ENCODE measurements around the gene P2RY6. TPM values are rescaled to one million over a fixed set of nuclear protein-coding genes. Genes with fewer than 3 reads are reported as not detected.
A peak's percentile ranks its signal among the peaks of the same experiment; 100 is the strongest.

Gene P2RY6
- total and polyA plus RNA-seq, 2 experiments from 2014 or later = 2.6 to 8.9 TPM

GRCh38 chr11:73316422-73316821 is 44.3 kb downstream of the P2RY6 start:
- H2AFZ ChIP-seq = no peak overlapping the region
- no peak overlapping the region for H3K4me3 ChIP-seq
- DNase-seq (ENCODE audit: low spot score) = no peak
- no peaks in the 10 kb centered on the region for H3K36me3 ChIP-seq (replicated peaks; ENCODE audit: insufficient read depth, low read depth)
- WGBS (ENCODE audit: low lambda C conversion rate, missing lambda C conversion rate) = 81% methylated on average over 1 of the region's 1 CpG
- H3K9me3 ChIP-seq (ENCODE audit: low read depth) = no peaks in the 10 kb centered on the region
- H3K9me2 ChIP-seq (replicated peaks; ENCODE audit: insufficient read depth) = no peaks in the 10 kb centered on the region
- no peak for TF ChIP-seq EZH2 (IDR thresholded peaks at IDR 0.05; ENCODE audit: borderline replicate concordance)
- TF ChIP-seq EZH2phosphoT487 (IDR thresholded peaks at IDR 0.05; ENCODE audit: low read depth, severe bottlenecking, unreplicated experiment) = no peak
- no peak for TF ChIP-seq CTCF (IDR thresholded peaks at IDR 0.05; ENCODE audit: poor library complexity)
- H3K4me1 ChIP-seq (ENCODE audit: insufficient read depth) = peaks cover 63% of the 10 kb centered on the region
- peaks cover 78% of the 10 kb centered on the region for H4K20me1 ChIP-seq (ENCODE audit: insufficient read depth, poor library complexity, severe bottlenecking)
- peaks cover 98% of the 10 kb centered on the region for H3K79me2 ChIP-seq
- peak overlapping the region; percentile 85 for H3K4me2 ChIP-seq
- H3K27ac ChIP-seq = peak overlapping the region; percentile 55
- no peaks in the 10 kb centered on the region for H3K27me3 ChIP-seq

GRCh38 chr11:73317373-73317772 is 45.2 kb downstream of the P2RY6 start:
- no peak for DNase-seq (ENCODE audit: low spot score)
- Histone ChIP-seq H3K4me2 (no peak overlapping the region), H3K36me3 (replicated peaks; ENCODE audit: insufficient read depth, low read depth) (no peaks in the 10 kb centered on the region), H3K4me1 (ENCODE audit: insufficient read depth) (peaks cover 63% of the 10 kb centered on the region), H3K27ac (no peak overlapping the region), H3K9me3 (ENCODE audit: low read depth) (no peaks in the 10 kb centered on the region), H3K27me3 (no peaks in the 10 kb centered on the region), H3K79me2 (peaks cover 98% of the 10 kb centered on the region), H3K4me3 (no peak overlapping the region), H3K9me2 (replicated peaks; ENCODE audit: insufficient read depth) (no peaks in the 10 kb centered on the region), H2AFZ (no peak overlapping the region), H4K20me1 (ENCODE audit: insufficient read depth, poor library complexity, severe bottlenecking) (peaks cover 69% of the 10 kb centered on the region)
- WGBS (ENCODE audit: low lambda C conversion rate, missing lambda C conversion rate) = 96% methylated on average over 4 of the region's 4 CpGs
- TF ChIP-seq CTCF (IDR thresholded peaks at IDR 0.05; ENCODE audit: poor library complexity) = no peak
- TF ChIP-seq EZH2phosphoT487 (IDR thresholded peaks at IDR 0.05; ENCODE audit: low read depth, severe bottlenecking, unreplicated experiment) = no peak
- no peak for TF ChIP-seq EZH2 (IDR thresholded peaks at IDR 0.05; ENCODE audit: borderline replicate concordance)

- H3K9me3 ChIP-seq (ENCODE audit: low read depth) = no peaks in the 10 kb centered on the region
- no peak for TF ChIP-seq CTCF (IDR thresholded peaks at IDR 0.05; ENCODE audit: poor library complexity)
- no peak for TF ChIP-seq EZH2phosphoT487 (IDR thresholded peaks at IDR 0.05; ENCODE audit: low read depth, severe bottlenecking, unreplicated experiment)
- no peak for TF ChIP-seq EZH2 (IDR thresholded peaks at IDR 0.05; ENCODE audit: borderline replicate concordance)
- no peaks in the 10 kb centered on the region for H3K36me3 ChIP-seq (replicated peaks; ENCODE audit: insufficient read depth, low read depth)
- DNase-seq (ENCODE audit: low spot score) = no peak
- 89% methylated on average over 3 of the region's 3 CpGs for WGBS (ENCODE audit: low lambda C conversion rate, missing lambda C conversion rate)
- no peak overlapping the region for H3K4me3 ChIP-seq
- peak overlapping the region; percentile 12 for H3K27ac ChIP-seq
- no peaks in the 10 kb centered on the region for H3K27me3 ChIP-seq
- no peaks in the 10 kb centered on the region for H3K9me2 ChIP-seq (replicated peaks; ENCODE audit: insufficient read depth)
- no peak overlapping the region for H2AFZ ChIP-seq
- H3K4me1 ChIP-seq (ENCODE audit: insufficient read depth) = peaks cover 63% of the 10 kb centered on the region
- peaks cover 68% of the 10 kb centered on the region for H4K20me1 ChIP-seq (ENCODE audit: insufficient read depth, poor library complexity, severe bottlenecking)
- no peak overlapping the region for H3K4me2 ChIP-seq
- H3K79me2 ChIP-seq = peaks cover 98% of the 10 kb centered on the region
Measured at GRCh38 chr11:73317803-73318202, 45.7 kb downstream of the P2RY6 start.
